K562 (cell line): Measurements from ENCODE around the gene PCNX2. TPM values are rescaled to one million over a fixed set of nuclear protein-coding genes. Genes with fewer than 3 reads are reported as not detected.

ENCODE experiments used
- ATAC-seq: fragments of 200-7000 bp; cut with Tn5 transposase; 3 replicates; pipeline ENCODE4 v1.9.1; 2020; ENCODE audit warnings: moderate library complexity
- BruUV-seq: library from RNA; stranded (reverse); fragments of 400-500 nt; replicated peaks from 2 replicates; lab custom pipeline; 2021; lab: Mats Ljungman, UMichigan
- CTCF ChIA-PET: fragments of 300-600 bp; formaldehyde crosslinking; extraction: SDS; loops from one replicate; lab custom pipeline; 2021; ENCODE audit warnings: low intra/inter-chr PET ratio; lab: Yijun Ruan, JAX
- POLR2A ChIA-PET: fragments of 300-600, 350-650 bp; sonication (Branson Sonifier 250); formaldehyde crosslinking; extraction: SDS; loops from one replicate; lab custom pipeline; 2021; ENCODE audit warnings: antibody characterized with exemption, inconsistent platforms; lab: Yijun Ruan, JAX
- DNase-seq, 4 experiments: peaks; one replicate each; pipeline versions ENCODE4 v3.0.0 to v3.0.0-alpha.2; 2011 to 2018; ENCODE audit warnings: low spot score in 3 of 4, mixed read lengths in 3 of 4; ENCODE audit errors: extremely low read depth in 1 of 4
- FAIRE-seq: peaks from 2 replicates; lab custom pipeline; 2011; peaks lifted over from hg19 to GRCh38; lab: Jason Lieb, UNC
- H2AFZ ChIP-seq: 2 replicates; pipeline ENCODE4 v1.6.0; 2011; ENCODE audit warnings: low read depth, low read length, control low read depth, inconsistent platforms
- H3K27ac ChIP-seq: fragments of 200-600 bp; 3 replicates; pipeline ENCODE4 v1.8.0; 2011; ENCODE audit warnings: low read depth, mild to moderate bottlenecking, control low read depth, inconsistent platforms, low read length, moderate library complexity, mixed read lengths; ENCODE audit errors: extremely low read depth
- H3K27me3 ChIP-seq, 2 experiments: fragments of 300-600 bp in 1 of 2; 2 replicates in 1 of 2; 3 replicates in 1 of 2; pipeline versions ENCODE4 v1.6.0 to v1.8.0; 2011; ENCODE audit warnings: inconsistent platforms in 2 of 2, low read length in 2 of 2, mild to moderate bottlenecking in 1 of 2, mixed read lengths in 1 of 2, moderate library complexity in 1 of 2; ENCODE audit not compliant: control insufficient read depth in 2 of 2, insufficient read depth in 2 of 2
- H3K36me3 ChIP-seq: fragments of 300-600 bp; 3 replicates; pipeline ENCODE4 v1.8.0; 2011; ENCODE audit warnings: mild to moderate bottlenecking, low read length, inconsistent platforms; ENCODE audit not compliant: control insufficient read depth, insufficient read depth
- H3K4me1 ChIP-seq, 2 experiments: fragments of 200-600 bp in 1 of 2; replicated peaks in 1 of 2; 2 replicates in 1 of 2; 3 replicates in 1 of 2; pipeline versions ENCODE4 v1.5.1 to v1.8.0; 2011; ENCODE audit warnings: inconsistent platforms in 2 of 2, low read length in 2 of 2, mild to moderate bottlenecking in 1 of 2, mixed read lengths in 1 of 2, moderate library complexity in 1 of 2; ENCODE audit not compliant: control insufficient read depth in 2 of 2, insufficient read depth in 2 of 2
- H3K4me2 ChIP-seq: 2 replicates; pipeline ENCODE4 v1.6.1; 2011; ENCODE audit warnings: low read length, control low read depth, inconsistent platforms, mixed read lengths; ENCODE audit not compliant: insufficient read depth
- H3K4me3 ChIP-seq: fragments of 200-600 bp; sonication (generic), shearing (Covaris generic); 2 replicates; pipeline ENCODE4 v1.5.1; 2016; ENCODE audit warnings: control low read depth, inconsistent platforms
- H3K79me2 ChIP-seq: fragments of 200-600 bp; 3 replicates; pipeline ENCODE4 v1.8.0; 2011; ENCODE audit warnings: low read length, inconsistent platforms; ENCODE audit not compliant: control insufficient read depth, insufficient read depth
- H3K9ac ChIP-seq, 2 experiments: 2 replicates each; pipeline versions ENCODE4 v1.6.0 to v1.6.1; 2011; ENCODE audit warnings: low read depth in 2 of 2, low read length in 2 of 2, control low read depth in 1 of 2, inconsistent platforms in 1 of 2, mild to moderate bottlenecking in 1 of 2, mixed read lengths in 1 of 2; ENCODE audit not compliant: insufficient read depth in 1 of 2
- H3K9me1 ChIP-seq: one replicate; pipeline ENCODE4 v1.6.0; 2011; ENCODE audit warnings: inconsistent platforms, mild to moderate bottlenecking, low read length, moderate library complexity; ENCODE audit not compliant: control insufficient read depth, insufficient read depth
- H3K9me3 ChIP-seq: replicated peaks from 2 replicates; pipeline ENCODE4 v1.5.1; 2011; ENCODE audit warnings: low read depth, low read length, inconsistent platforms; ENCODE audit not compliant: control insufficient read depth, insufficient read depth
- H4K20me1 ChIP-seq: replicated peaks from 2 replicates; pipeline ENCODE4 v1.6.1; 2011; ENCODE audit warnings: low read length, inconsistent platforms, mixed read lengths; ENCODE audit not compliant: control insufficient read depth, insufficient read depth
- ELF2 ChIP-seq: fragments of 250-450 bp; sonication (Bioruptor Pico); IDR thresholded peaks from 2 replicates; pipeline ENCODE4 v1.5.0; 2021; ENCODE audit warnings: mild to moderate bottlenecking
- HCFC1 ChIP-seq: IDR thresholded peaks from 2 replicates; pipeline ENCODE4 v1.6.1; 2012; ENCODE audit warnings: low read depth, low read length, improper control_type of control experiment
- HNRNPLL ChIP-seq: fragments of 200-400 bp; formaldehyde crosslinking; IDR thresholded peaks from 2 replicates; pipeline ENCODE4 v1.6.1; 2017; ENCODE audit warnings: low read length, low read depth, mild to moderate bottlenecking; ENCODE audit not compliant: poor library complexity, severe bottlenecking
- MCM3 ChIP-seq: fragments of 450-650 bp; IDR thresholded peaks from 2 replicates; pipeline ENCODE4 v1.6.1; 2016
- NUFIP1 ChIP-seq: fragments of 450-650 bp; IDR thresholded peaks from 2 replicates; pipeline ENCODE4 v1.6.1; 2018; ENCODE audit not compliant: partially characterized antibody
- PHF20 ChIP-seq: fragments of 450-650 bp; IDR thresholded peaks from 2 replicates; pipeline ENCODE4 v1.6.1; 2018; ENCODE audit not compliant: partially characterized antibody
- RFX1 ChIP-seq: fragments of 450-650 bp; IDR thresholded peaks from 2 replicates; pipeline ENCODE4 v1.6.1; 2016; ENCODE audit warnings: mild to moderate bottlenecking, moderate library complexity
- RFX7 ChIP-seq: fragments of 250-450 bp; sonication (Bioruptor Pico); IDR thresholded peaks from 2 replicates; pipeline ENCODE4 v1.5.1; 2021; ENCODE audit warnings: mild to moderate bottlenecking
- SLC30A9 ChIP-seq: fragments of 250-450 bp; sonication (Bioruptor Pico); IDR thresholded peaks from 2 replicates; pipeline ENCODE4 v1.8.0; 2022; ENCODE audit warnings: mild to moderate bottlenecking, moderate library complexity
- SNIP1 ChIP-seq: fragments of 450-650 bp; IDR thresholded peaks from 2 replicates; pipeline ENCODE4 v1.7.1; 2017; ENCODE audit warnings: low read depth, mild to moderate bottlenecking
- TAL1 ChIP-seq: fragments of 450-650 bp; IDR thresholded peaks from 2 replicates; pipeline ENCODE4 v1.6.1; 2016; ENCODE audit warnings: mild to moderate bottlenecking
- TARDBP ChIP-seq: fragments of 450-650 bp; IDR thresholded peaks from 2 replicates; pipeline ENCODE4 v1.6.1; 2016
- TCF3 ChIP-seq: sonication (generic); formaldehyde crosslinking; IDR thresholded peaks from 2 replicates; pipeline ENCODE4 v1.4.0; 2020; ENCODE audit warnings: mild to moderate bottlenecking, missing genetic modification reagents
- ZNF316 ChIP-seq: fragments of 450-650 bp; IDR thresholded peaks from 2 replicates; pipeline ENCODE4 v1.6.1; 2016
- WGBS: fragments of 100-300 bp; shearing (Covaris generic); methylation state at CpG from one replicate; pipeline ENCODE4 v1.1.6; 2016; ENCODE audit warnings: low coverage, mixed read lengths; ENCODE audit not compliant: insufficient coverage; ENCODE audit errors: missing lambda C conversion rate; 5-methylcytosine and 5-hydroxymethylcytosine counted together
- in situ Hi-C: fragments of 300-500 bp; cut with MboI; formaldehyde crosslinking; loops from 4 replicates; pipeline ENCODE4 v1.15.0; 2018; ENCODE audit warnings: inconsistent platforms, mixed read lengths
- intact Hi-C: fragments of 100-400 bp; cut with micrococcal nuclease; formaldehyde crosslinking; loops from 2 replicates; pipeline ENCODE4 v1.14.2; 2022
- polyA plus RNA-seq, 8 experiments: library from polyadenylated mRNA; depleted of rRNA in 4 of 8; stranded (reverse) in 5 of 8; unstranded in 3 of 8; fragments of >200 nt; fragmentation: Nextera tagmentation in 2 of 8; fragmentation: Illumina TruSeq in 1 of 8; extraction: Ambion mirVana in 2 of 8; extraction: Trizol in 1 of 8; gene quantifications; 2 replicates each; pipeline versions ENCODE4 v1.2.1 to v1.2.3, GENCODE V29; 2011 to 2014; ENCODE audit warnings: inconsistent platforms in 1 of 8, missing spikeins in 1 of 8
- total RNA-seq, 7 experiments: library from RNA; depleted of rRNA in 6 of 7; stranded (reverse); fragments of >200 nt in 6 of 7; fragmentation: Illumina TruSeq in 2 of 7; extraction: Trizol in 2 of 7; gene quantifications; 2 replicates each; pipeline versions ENCODE4 v1.2.1 to v1.2.3, GENCODE V29; 2011 to 2021; ENCODE audit warnings: low replicate concordance in 1 of 7
- TF ChIP-seq, protein P1 (sequence below): sonication (generic); formaldehyde crosslinking; IDR thresholded peaks from 2 replicates; pipeline ENCODE4 v1.8.1; 2023; ENCODE audit warnings: missing genetic modification reagents, mild to moderate bottlenecking, borderline replicate concordance
- TF ChIP-seq, protein P2 (sequence below): fragments of 150-350 bp; IDR thresholded peaks from 2 replicates; pipeline ENCODE4 v1.6.1; 2014; ENCODE audit warnings: low read depth, mild to moderate bottlenecking, low read length, borderline replicate concordance

Gene PCNX2
- total and polyA plus RNA-seq, 9 of the 15 experiments (the other 6 are each of a cell fraction or from before 2014, with no cell fraction given), result 0.07 to 0.33 TPM; not detected in 7

DNA sequence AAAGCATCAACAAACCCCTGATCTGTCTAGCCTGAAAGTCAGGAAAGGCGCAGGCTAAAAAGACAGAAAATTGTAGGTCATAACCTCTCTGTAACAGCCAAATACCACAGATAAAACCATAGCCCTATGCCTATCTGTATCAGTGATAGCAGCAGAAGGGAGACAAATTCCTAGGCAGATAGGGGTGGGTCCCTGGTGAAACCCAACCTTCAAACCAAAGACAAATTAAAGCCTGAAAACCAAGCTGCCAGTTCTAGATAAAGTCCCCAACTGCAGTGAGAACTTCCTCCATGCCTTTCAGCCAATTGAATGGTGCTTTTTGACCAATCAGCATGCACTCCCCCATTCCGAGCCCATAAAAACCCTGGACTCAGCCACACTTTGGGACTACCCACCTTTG lies 229.8 kb downstream of the PCNX2 start (continued):
- TF ChIP-seq RFX7 (CRISPR knock-in tag), result no peak
- TF ChIP-seq TAL1, result peak; percentile 36; the same call in 1 of the 2 replicates
- TF ChIP-seq HNRNPLL, result no peak
- TF ChIP-seq, protein P1, sequence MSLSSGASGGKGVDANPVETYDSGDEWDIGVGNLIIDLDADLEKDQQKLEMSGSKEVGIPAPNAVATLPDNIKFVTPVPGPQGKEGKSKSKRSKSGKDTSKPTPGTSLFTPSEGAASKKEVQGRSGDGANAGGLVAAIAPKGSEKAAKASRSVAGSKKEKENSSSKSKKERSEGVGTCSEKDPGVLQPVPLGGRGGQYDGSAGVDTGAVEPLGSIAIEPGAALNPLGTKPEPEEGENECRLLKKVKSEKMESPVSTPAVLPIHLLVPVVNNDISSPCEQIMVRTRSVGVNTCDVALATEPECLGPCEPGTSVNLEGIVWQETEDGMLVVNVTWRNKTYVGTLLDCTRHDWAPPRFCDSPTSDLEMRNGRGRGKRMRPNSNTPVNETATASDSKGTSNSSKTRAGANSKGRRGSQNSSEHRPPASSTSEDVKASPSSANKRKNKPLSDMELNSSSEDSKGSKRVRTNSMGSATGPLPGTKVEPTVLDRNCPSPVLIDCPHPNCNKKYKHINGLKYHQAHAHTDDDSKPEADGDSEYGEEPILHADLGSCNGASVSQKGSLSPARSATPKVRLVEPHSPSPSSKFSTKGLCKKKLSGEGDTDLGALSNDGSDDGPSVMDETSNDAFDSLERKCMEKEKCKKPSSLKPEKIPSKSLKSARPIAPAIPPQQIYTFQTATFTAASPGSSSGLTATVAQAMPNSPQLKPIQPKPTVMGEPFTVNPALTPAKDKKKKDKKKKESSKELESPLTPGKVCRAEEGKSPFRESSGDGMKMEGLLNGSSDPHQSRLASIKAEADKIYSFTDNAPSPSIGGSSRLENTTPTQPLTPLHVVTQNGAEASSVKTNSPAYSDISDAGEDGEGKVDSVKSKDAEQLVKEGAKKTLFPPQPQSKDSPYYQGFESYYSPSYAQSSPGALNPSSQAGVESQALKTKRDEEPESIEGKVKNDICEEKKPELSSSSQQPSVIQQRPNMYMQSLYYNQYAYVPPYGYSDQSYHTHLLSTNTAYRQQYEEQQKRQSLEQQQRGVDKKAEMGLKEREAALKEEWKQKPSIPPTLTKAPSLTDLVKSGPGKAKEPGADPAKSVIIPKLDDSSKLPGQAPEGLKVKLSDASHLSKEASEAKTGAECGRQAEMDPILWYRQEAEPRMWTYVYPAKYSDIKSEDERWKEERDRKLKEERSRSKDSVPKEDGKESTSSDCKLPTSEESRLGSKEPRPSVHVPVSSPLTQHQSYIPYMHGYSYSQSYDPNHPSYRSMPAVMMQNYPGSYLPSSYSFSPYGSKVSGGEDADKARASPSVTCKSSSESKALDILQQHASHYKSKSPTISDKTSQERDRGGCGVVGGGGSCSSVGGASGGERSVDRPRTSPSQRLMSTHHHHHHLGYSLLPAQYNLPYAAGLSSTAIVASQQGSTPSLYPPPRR (CRISPR knock-in tag), result no peak
- 0 out of 2 replicates have a peak, but pooled peaks have one; percentile 7 for TF ChIP-seq TCF3 (CRISPR knock-in tag)
- no peak for TF ChIP-seq PHF20
- TF ChIP-seq MCM3, result no peak
- TF ChIP-seq, all 486 proteins: peak for 6

DNA sequence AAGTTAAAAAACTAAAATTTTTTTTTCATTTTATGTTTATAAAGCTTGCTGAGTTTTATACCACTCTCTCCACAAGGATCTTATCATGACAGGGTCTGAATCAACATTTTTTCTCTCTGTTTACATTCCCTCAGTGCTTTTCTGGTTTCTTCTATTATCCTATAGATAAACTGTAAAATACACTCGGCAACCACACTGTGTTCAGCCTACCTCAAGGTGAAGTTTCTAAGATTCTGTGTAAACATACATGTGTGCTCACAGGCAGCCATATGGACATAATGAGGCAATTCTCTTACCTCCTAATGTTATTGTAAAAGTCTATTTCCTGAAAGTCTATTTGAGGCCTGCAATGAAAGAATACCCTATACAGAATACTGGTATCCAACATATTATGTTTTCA lies 230.5 kb downstream of the PCNX2 start:
- H3K9me3 ChIP-seq, result no peaks in the 10 kb centered on the region
- intact Hi-C loops (no loop called here), in situ Hi-C loops (no loop called here)
- no peaks in the 10 kb centered on the region for H3K79me2 ChIP-seq
- H3K9ac ChIP-seq, result no peak overlapping the region
- no TSS peak for BruUV-seq
- H3K4me2 ChIP-seq, result no peak overlapping the region
- no peaks in the 10 kb centered on the region; a peak in 1 of 5 replicates for H3K4me1 ChIP-seq
- ChIA-PET POLR2A (no interaction called here), CTCF (no interaction called here)
- H3K36me3 ChIP-seq, result no peaks in the 10 kb centered on the region
- 4% methylated on average over 1 of the region's 1 CpG for WGBS
- ATAC-seq (no peak), DNase-seq (no peak), FAIRE-seq (no peak)
- no peaks in the 10 kb centered on the region for H4K20me1 ChIP-seq
- H3K27me3 ChIP-seq, result no peaks in the 10 kb centered on the region; a peak in 1 of 5 replicates
- H2AFZ ChIP-seq, result no peak overlapping the region
- no peak overlapping the region for H3K4me3 ChIP-seq
- no peaks in the 10 kb centered on the region for H3K9me1 ChIP-seq
- no peak overlapping the region for H3K27ac ChIP-seq
- TF ChIP-seq ELF2 (no peak), SNIP1 (no peak), NUFIP1 (no peak), RFX1 (no peak), ZNF316 (no peak), HCFC1 (no peak), SLC30A9 (CRISPR knock-in tag) (no peak), TARDBP (no peak)
- TF ChIP-seq, protein P2, sequence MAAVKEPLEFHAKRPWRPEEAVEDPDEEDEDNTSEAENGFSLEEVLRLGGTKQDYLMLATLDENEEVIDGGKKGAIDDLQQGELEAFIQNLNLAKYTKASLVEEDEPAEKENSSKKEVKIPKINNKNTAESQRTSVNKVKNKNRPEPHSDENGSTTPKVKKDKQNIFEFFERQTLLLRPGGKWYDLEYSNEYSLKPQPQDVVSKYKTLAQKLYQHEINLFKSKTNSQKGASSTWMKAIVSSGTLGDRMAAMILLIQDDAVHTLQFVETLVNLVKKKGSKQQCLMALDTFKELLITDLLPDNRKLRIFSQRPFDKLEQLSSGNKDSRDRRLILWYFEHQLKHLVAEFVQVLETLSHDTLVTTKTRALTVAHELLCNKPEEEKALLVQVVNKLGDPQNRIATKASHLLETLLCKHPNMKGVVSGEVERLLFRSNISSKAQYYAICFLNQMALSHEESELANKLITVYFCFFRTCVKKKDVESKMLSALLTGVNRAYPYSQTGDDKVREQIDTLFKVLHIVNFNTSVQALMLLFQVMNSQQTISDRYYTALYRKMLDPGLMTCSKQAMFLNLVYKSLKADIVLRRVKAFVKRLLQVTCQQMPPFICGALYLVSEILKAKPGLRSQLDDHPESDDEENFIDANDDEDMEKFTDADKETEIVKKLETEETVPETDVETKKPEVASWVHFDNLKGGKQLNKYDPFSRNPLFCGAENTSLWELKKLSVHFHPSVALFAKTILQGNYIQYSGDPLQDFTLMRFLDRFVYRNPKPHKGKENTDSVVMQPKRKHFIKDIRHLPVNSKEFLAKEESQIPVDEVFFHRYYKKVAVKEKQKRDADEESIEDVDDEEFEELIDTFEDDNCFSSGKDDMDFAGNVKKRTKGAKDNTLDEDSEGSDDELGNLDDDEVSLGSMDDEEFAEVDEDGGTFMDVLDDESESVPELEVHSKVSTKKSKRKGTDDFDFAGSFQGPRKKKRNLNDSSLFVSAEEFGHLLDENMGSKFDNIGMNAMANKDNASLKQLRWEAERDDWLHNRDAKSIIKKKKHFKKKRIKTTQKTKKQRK, result no peak
